Testis (tissue), 3 donors: ENCODE results near the gene PAX4. TPM values are rescaled to one million over a fixed set of nuclear protein-coding genes. Genes with fewer than 3 reads are reported as not detected.

ENCODE experiments used
- DNase-seq: peaks from one replicate; pipeline ENCODE4 v3.0.0-alpha.2; 2019
- H3K27ac ChIP-seq, 2 donors: fragments of 200-600 bp; sonication (generic); one replicate each; pipeline ENCODE4 v1.5.1; 2019
- H3K27me3 ChIP-seq: fragments of 200-600 bp; sonication (generic); one replicate; pipeline ENCODE4 v1.5.1; 2019
- H3K36me3 ChIP-seq: fragments of 200-600 bp; sonication (generic); one replicate; pipeline ENCODE4 v1.5.1; 2017; ENCODE audit warnings: low read depth; ENCODE audit errors: missing control alignments
- H3K4me1 ChIP-seq: fragments of 200-600 bp; sonication (generic); one replicate; pipeline ENCODE4 v1.5.1; 2019
- H3K4me3 ChIP-seq, 2 donors: fragments of 200-600 bp; sonication (generic); one replicate each; pipeline ENCODE4 v1.5.1; 2017 to 2019
- H3K9me3 ChIP-seq: fragments of 200-600 bp; sonication (generic); one replicate; pipeline ENCODE4 v1.5.1; 2017
- CTCF ChIP-seq, 3 experiments: fragments of 450-650 bp in 2 of 3; fragments of 200-600 bp in 1 of 3; sonication (generic) in 1 of 3; IDR thresholded peaks; one replicate each; pipeline ENCODE4 v1.5.1; 2016 to 2019; ENCODE audit warnings: antibody characterized with exemption in 3 of 3, mild to moderate bottlenecking in 2 of 3, moderate library complexity in 1 of 3
- POLR2A ChIP-seq: fragments of 450-650 bp; IDR thresholded peaks from one replicate; pipeline ENCODE4 v1.6.1; 2017; ENCODE audit warnings: antibody characterized with exemption, mild to moderate bottlenecking, moderate library complexity
- WGBS, 2 donors: methylation state at CpG; one replicate each; pipeline ENCODE4 v1.1.5; 2018; 5-methylcytosine and 5-hydroxymethylcytosine counted together
- intact Hi-C: fragments of 100-400 bp; cut with DNase I; formaldehyde crosslinking; loops from one replicate; pipeline ENCODE4 v1.15.1; 2023; ENCODE audit warnings: low total_unique reads
- polyA plus RNA-seq: library from polyadenylated mRNA; stranded (reverse); fragments of 350-450 nt; fragmentation: Illumina TruSeq; extraction: RNeasy Lipid Tissue Mini Kit (QIAGEN cat#74804); gene quantifications from one replicate; pipeline ENCODE4 v1.2.3, GENCODE V29; 2014; ENCODE audit warnings: low read depth, low replicate concordance; ENCODE audit not compliant: insufficient read depth
- total RNA-seq, 2 donors: library from RNA; depleted of rRNA; stranded (reverse); fragments of >200 nt; gene quantifications; one replicate each; pipeline ENCODE4 v1.2.3, GENCODE V29; 2016

Gene PAX4
- total and polyA plus RNA-seq, 3 donors from 2014 or later, result 0.50 to 0.95 (median 0.55) TPM

- DNase-seq, result no peak
- peak overlapping the region; percentile 41 to 46 for H3K27ac ChIP-seq
- no peaks in the 10 kb centered on the region for H3K36me3 ChIP-seq
- intact Hi-C loops, result no loop called here
- whole genome bisulfite sequencing, 2 donors, result 67 to 70% methylated on average over 2 of the region's 2 CpGs
- no peaks in the 10 kb centered on the region for H3K27me3 ChIP-seq
- H3K4me3 ChIP-seq, result no peak overlapping the region
- peaks cover 20% of the 10 kb centered on the region for H3K4me1 ChIP-seq
- TF ChIP-seq POLR2A (no peak), CTCF (IDR thresholded peaks at IDR 0.05) (no peak)
- H3K9me3 ChIP-seq, result no peaks in the 10 kb centered on the region
Observed at GRCh38 chr7:127648986-127649385, 31.0 kb upstream of the PAX4 start.

- TF ChIP-seq POLR2A, result no peak
- no peak for TF ChIP-seq CTCF (IDR thresholded peaks at IDR 0.05)
- Histone ChIP-seq H3K4me3 (no peak overlapping the region), H3K27ac (no peak overlapping the region), H3K9me3 (no peaks in the 10 kb centered on the region), H3K27me3 (no peaks in the 10 kb centered on the region), H3K4me1 (peaks cover 8% of the 10 kb centered on the region), H3K36me3 (no peaks in the 10 kb centered on the region)
- intact Hi-C loops, result no loop called here
- DNase-seq, result no peak
- 94 to 96% methylated on average over 8 of the region's 8 CpGs for WGBS, 2 donors
Observed at GRCh38 chr7:127647636-127648035, 29.7 kb upstream of the PAX4 start.

- Histone ChIP-seq H3K4me1 (peaks cover under 1% of the 10 kb centered on the region), H3K4me3 (no peak overlapping the region), H3K36me3 (no peaks in the 10 kb centered on the region), H3K27me3 (no peaks in the 10 kb centered on the region), H3K27ac (no peak overlapping the region), H3K9me3 (no peaks in the 10 kb centered on the region)
- intact Hi-C loops, result no loop called here
- no peak for DNase-seq
- no peak for TF ChIP-seq POLR2A
- WGBS, 2 donors, result 66 to 69% methylated on average over 2 of the region's 2 CpGs
Observed at GRCh38 chr7:127644484-127644883, 26.5 kb upstream of the PAX4 start.

GRCh38 chr7:127638197-127638596 lies 20.3 kb upstream of the PAX4 start:
- DNase-seq, result no peak
- Histone ChIP-seq H3K27me3 (no peaks in the 10 kb centered on the region), H3K4me1 (no peaks in the 10 kb centered on the region), H3K36me3 (no peaks in the 10 kb centered on the region), H3K27ac (no peak overlapping the region), H3K9me3 (no peaks in the 10 kb centered on the region), H3K4me3 (no peak overlapping the region)
- intact Hi-C loops, result no loop called here
- TF ChIP-seq CTCF (IDR thresholded peaks at IDR 0.05) (no peak), POLR2A (no peak)

- Histone ChIP-seq H3K36me3 (no peaks in the 10 kb centered on the region), H3K27ac (no peak overlapping the region), H3K4me1 (no peaks in the 10 kb centered on the region), H3K9me3 (no peaks in the 10 kb centered on the region), H3K27me3 (no peaks in the 10 kb centered on the region), H3K4me3 (no peak overlapping the region)
- WGBS, 2 donors, result 56% methylated on average over 3 of the region's 3 CpGs
- DNase-seq, result no peak
- no peak for TF ChIP-seq CTCF (IDR thresholded peaks at IDR 0.05)
- no peak for TF ChIP-seq POLR2A
- intact Hi-C loops, result no loop called here
Observed at GRCh38 chr7:127635659-127636285, 17.8 kb upstream of the PAX4 start.
